ENCODE measurements around the gene HNRNPLL.

The HNRNPLL gene

DNA sequence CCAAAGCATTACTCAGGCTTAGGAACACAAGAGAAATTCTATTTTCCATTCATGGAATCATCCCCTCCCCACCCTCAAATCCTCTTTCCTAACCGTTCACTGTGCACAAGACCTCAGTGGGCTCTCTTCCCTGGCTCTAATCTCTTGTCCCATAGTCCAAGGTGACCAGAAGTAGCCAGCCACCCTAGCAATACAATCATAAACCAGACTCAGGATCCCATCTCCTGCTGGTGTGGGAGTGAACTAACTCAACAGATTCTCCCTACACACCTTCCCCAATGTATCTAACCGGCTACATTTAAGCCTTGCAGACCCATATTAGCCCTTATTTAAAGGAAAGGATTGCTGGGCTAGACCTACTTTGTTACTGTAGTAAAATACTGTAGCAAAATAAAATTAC is 45.5 kb downstream of the HNRNPLL start:
- no peak overlapping the region for H3K27ac ChIP-seq
- H3K36me3 ChIP-seq, result peaks cover 7% of the 10 kb centered on the region
- no peak overlapping the region for H3K4me3 ChIP-seq (ENCODE audit: low read depth, low read length)
- no peak for DNase-seq
- no peaks in the 10 kb centered on the region for H3K27me3 ChIP-seq (ENCODE audit: insufficient read depth, low read depth, severe bottlenecking)
- TF ChIP-seq, protein P1, sequence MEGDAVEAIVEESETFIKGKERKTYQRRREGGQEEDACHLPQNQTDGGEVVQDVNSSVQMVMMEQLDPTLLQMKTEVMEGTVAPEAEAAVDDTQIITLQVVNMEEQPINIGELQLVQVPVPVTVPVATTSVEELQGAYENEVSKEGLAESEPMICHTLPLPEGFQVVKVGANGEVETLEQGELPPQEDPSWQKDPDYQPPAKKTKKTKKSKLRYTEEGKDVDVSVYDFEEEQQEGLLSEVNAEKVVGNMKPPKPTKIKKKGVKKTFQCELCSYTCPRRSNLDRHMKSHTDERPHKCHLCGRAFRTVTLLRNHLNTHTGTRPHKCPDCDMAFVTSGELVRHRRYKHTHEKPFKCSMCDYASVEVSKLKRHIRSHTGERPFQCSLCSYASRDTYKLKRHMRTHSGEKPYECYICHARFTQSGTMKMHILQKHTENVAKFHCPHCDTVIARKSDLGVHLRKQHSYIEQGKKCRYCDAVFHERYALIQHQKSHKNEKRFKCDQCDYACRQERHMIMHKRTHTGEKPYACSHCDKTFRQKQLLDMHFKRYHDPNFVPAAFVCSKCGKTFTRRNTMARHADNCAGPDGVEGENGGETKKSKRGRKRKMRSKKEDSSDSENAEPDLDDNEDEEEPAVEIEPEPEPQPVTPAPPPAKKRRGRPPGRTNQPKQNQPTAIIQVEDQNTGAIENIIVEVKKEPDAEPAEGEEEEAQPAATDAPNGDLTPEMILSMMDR (IDR thresholded peaks at IDR 0.05; ENCODE audit: low read depth, low read length), result no peak
- no peaks in the 10 kb centered on the region for H3K9me3 ChIP-seq (ENCODE audit: severe bottlenecking)

- TF ChIP-seq, protein P1 (IDR thresholded peaks at IDR 0.05; ENCODE audit: low read depth, low read length), result no peak
- DNase-seq, result no peak
- H3K27me3 ChIP-seq (ENCODE audit: insufficient read depth, low read depth, severe bottlenecking), result no peaks in the 10 kb centered on the region
- peaks cover under 1% of the 10 kb centered on the region for H3K36me3 ChIP-seq
- no peak overlapping the region for H3K27ac ChIP-seq
- no peaks in the 10 kb centered on the region for H3K9me3 ChIP-seq (ENCODE audit: severe bottlenecking)
- no peak overlapping the region for H3K4me3 ChIP-seq (ENCODE audit: low read depth, low read length)
These were observed 46.5 kb downstream of the HNRNPLL start for GRCh38 chr2:38556006-38556801.

DNA sequence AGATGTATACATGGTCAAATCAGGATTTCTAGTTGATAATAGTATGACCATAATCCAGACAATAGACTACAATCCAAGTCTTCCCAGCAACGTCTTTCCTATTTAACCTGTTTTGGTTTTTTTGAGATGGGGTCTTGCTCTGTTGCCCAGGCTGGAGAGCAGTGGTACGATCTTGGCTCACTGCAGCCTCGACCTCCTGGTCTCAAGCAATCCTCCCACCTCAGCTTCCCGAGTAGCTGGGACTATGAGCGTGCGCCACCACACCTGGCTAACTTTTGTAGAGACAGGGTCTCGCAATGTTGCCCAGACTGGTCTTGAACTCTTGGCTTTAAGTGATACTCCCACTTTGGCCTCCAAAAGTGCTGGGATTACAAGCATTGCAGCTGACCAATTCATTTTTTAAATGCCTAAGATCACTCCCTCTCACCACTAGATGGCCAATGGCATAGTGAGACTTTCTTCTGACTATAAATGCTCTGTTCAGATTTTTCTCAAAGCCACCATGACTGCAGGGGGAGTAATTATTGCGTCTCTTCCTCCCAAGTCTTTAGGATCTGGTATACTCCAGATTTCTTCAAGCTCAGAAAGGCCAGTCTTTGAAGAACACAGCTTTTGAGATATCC is 47.6 kb downstream of the HNRNPLL start:
- no peak for DNase-seq
- TF ChIP-seq, protein P1 (IDR thresholded peaks at IDR 0.05; ENCODE audit: low read depth, low read length), result peak; percentile 44; the same call in 1 of the 2 replicates
- no peak overlapping the region for H3K27ac ChIP-seq

DNA sequence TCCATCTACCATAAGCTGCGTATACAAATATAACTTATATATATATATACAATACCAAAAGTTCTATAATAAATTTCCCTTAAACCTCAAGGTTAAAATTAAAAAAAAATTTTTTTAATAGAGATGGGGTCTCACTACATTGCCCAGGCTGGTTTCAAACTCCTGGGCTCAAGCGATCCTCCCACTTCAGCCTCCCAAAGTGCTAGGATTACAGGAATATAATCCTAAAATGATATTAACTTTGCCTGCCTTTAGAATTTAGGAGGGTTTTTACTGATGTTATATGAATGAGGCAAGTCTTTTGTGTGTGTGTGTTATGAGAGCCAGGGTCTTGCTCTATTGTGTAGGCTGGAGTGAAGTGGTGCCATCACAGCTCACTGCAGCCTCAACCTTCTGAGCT is 49.2 kb downstream of the HNRNPLL start:
- Histone ChIP-seq H3K36me3 (no peaks in the 10 kb centered on the region), H3K27ac (no peak overlapping the region), H3K27me3 (ENCODE audit: insufficient read depth, low read depth, severe bottlenecking) (no peaks in the 10 kb centered on the region), H3K4me3 (ENCODE audit: low read depth, low read length) (no peak overlapping the region), H3K9me3 (ENCODE audit: severe bottlenecking) (no peaks in the 10 kb centered on the region)
- no peak for DNase-seq
- TF ChIP-seq, protein P1 (IDR thresholded peaks at IDR 0.05; ENCODE audit: low read depth, low read length), result no peak

More for the DNA sequence above, 47.6 kb downstream of the HNRNPLL start:
- Histone ChIP-seq H3K36me3 (no peaks in the 10 kb centered on the region), H3K9me3 (ENCODE audit: severe bottlenecking) (no peaks in the 10 kb centered on the region), H3K4me3 (ENCODE audit: low read depth, low read length) (no peak overlapping the region), H3K27me3 (ENCODE audit: insufficient read depth, low read depth, severe bottlenecking) (no peaks in the 10 kb centered on the region)

DNA sequence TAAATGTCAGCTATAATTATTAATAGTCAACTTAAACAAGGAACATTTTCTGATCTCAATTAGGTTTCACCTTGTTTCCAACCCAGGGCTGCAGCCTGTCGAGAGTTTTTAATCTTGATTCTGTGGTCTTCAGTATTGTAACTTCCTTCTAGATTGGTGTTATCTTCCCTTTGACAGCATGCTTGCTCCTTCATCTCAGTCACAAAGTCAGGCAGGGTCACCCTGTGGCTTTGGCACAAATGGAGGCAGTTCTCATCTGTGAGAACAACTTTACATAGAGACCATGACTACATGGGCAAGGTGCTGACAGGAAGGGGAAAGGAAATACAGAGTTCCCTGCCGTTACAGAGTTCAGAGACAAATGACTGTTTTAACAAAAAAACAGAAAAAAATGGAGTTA is 50.5 kb downstream of the HNRNPLL start:
- DNase-seq, result no peak
- no peak overlapping the region for H3K4me3 ChIP-seq (ENCODE audit: low read depth, low read length)
- H3K36me3 ChIP-seq, result no peaks in the 10 kb centered on the region
- H3K9me3 ChIP-seq (ENCODE audit: severe bottlenecking), result no peaks in the 10 kb centered on the region
- no peak overlapping the region for H3K27ac ChIP-seq
- TF ChIP-seq, protein P1 (IDR thresholded peaks at IDR 0.05; ENCODE audit: low read depth, low read length), result no peak
- H3K27me3 ChIP-seq (ENCODE audit: insufficient read depth, low read depth, severe bottlenecking), result no peaks in the 10 kb centered on the region

Measured in WERI-Rb-1 (cell line).